SK-N-SH (cell line): ENCODE results near the gene MAP3K1.

ENCODE experiments used
- CTCF ChIP-seq: fragments of 200-600 bp; sonication (generic); IDR thresholded peaks from 2 replicates; pipeline ENCODE4 v1.6.1; 2017; ENCODE audit warnings: antibody characterized with exemption, mild to moderate bottlenecking, moderate library complexity
- EP300 ChIP-seq, 2 experiments: IDR thresholded peaks; 2 replicates each; pipeline versions ENCODE4 v1.4.0 to v1.6.1; 2012; ENCODE audit warnings: borderline replicate concordance in 1 of 2, low read depth in 1 of 2, low read length in 1 of 2
- EZH2phosphoT487 ChIP-seq: fragments of 200-600 bp; sonication (generic); IDR thresholded peaks from 2 replicates; pipeline ENCODE4 v1.6.1; 2017; ENCODE audit warnings: low read depth, mixed run types, mild to moderate bottlenecking, antibody characterized with exemption, moderate library complexity, borderline replicate concordance
- FOXM1 ChIP-seq: IDR thresholded peaks from 2 replicates; pipeline ENCODE4 v1.4.0; 2012; ENCODE audit warnings: low read depth, mild to moderate bottlenecking
- MAX ChIP-seq: IDR thresholded peaks from 2 replicates; pipeline ENCODE4 v1.4.0; 2012; ENCODE audit warnings: low read depth
- RAD21 ChIP-seq: IDR thresholded peaks from 2 replicates; pipeline ENCODE4 v1.6.1; 2012; ENCODE audit warnings: mild to moderate bottlenecking, low read length
- RCOR1 ChIP-seq: fragments of 150-350 bp; IDR thresholded peaks from 2 replicates; pipeline ENCODE4 v1.6.1; 2017; ENCODE audit warnings: antibody characterized with exemption, low read length
- REST ChIP-seq: IDR thresholded peaks from 2 replicates; pipeline ENCODE4 v1.6.1; 2012; ENCODE audit warnings: mild to moderate bottlenecking, low read depth, low read length, moderate library complexity
- RFX5 ChIP-seq: IDR thresholded peaks from 2 replicates; pipeline ENCODE4 v1.6.1; 2012; ENCODE audit warnings: mild to moderate bottlenecking, improper control_type of control experiment, low read length
- SIN3A ChIP-seq: IDR thresholded peaks from 2 replicates; pipeline ENCODE4 v1.6.1; 2012; ENCODE audit warnings: low read depth, mild to moderate bottlenecking, low read length, moderate library complexity, borderline replicate concordance
- TCF12 ChIP-seq: IDR thresholded peaks from 2 replicates; pipeline ENCODE4 v1.4.0; 2012

DNA sequence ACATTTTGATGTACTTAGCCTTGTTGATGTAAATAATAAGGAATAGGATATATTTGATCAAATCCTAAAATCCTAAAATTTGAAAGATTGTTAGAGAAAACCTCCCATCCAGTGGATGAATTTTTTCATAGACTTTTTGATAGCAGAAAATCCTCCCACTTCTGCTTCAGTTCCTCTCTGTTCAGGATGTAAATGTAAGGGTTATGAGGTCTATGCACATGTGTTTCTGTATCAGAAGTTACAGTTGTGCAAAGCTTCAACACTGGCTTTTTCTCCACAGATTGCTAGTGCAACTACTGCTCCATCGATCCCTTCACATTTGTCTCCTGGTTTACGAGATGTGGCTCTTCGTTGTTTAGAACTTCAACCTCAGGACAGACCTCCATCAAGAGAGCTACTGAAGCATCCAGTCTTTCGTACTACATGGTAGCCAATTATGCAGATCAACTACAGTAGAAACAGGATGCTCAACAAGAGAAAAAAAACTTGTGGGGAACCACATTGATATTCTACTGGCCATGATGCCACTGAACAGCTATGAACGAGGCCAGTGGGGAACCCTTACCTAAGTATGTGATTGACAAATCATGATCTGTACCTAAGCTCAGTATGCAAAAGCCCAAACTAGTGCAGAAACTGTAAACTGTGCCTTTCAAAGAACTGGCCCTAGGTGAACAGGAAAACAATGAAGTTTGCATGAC is 78.1 kb downstream of the MAP3K1 start:
- no peak for TF ChIP-seq FOXM1
- no peak for TF ChIP-seq RAD21
- no peak for TF ChIP-seq REST
- TF ChIP-seq CTCF, result no peak
- TF ChIP-seq EZH2phosphoT487, result no peak
- TF ChIP-seq MAX, result no peak
- no peak for TF ChIP-seq RFX5
- TF ChIP-seq SIN3A, result no peak
- TF ChIP-seq TCF12, result no peak
- no peak for TF ChIP-seq RCOR1
- TF ChIP-seq EP300 (IDR thresholded peaks at IDR 0.05; ENCODE audit: borderline replicate concordance in 1 of 2, low read depth in 1 of 2, low read length in 1 of 2), result no peak
